ENCODE measurements around the gene GAREM1. TPM values are rescaled to one million over a fixed set of nuclear protein-coding genes. Genes with fewer than 3 reads are reported as not detected.
"Not testable (repeated sequence)": the region's sequence is repeated elsewhere in the genome, so short reads cannot be mapped to it uniquely, and the experiment has no call there.

Gene GAREM1
- total RNA-seq, 2 experiments from 2014 or later: 0.18 TPM; not detected in 1

- CTCF ChIA-PET: no interaction called here
These were observed 103.8 kb downstream of the GAREM1 start for GRCh38 chr18:32366586-32367538.

GRCh38 chr18:32362484-32362883, 108.2 kb downstream of the GAREM1 start:
- Mint-ChIP-seq H3K4me1 (peaks cover 3% of the 10 kb centered on the region), H3K27me3 (peaks cover 2% of the 10 kb centered on the region), H3K4me3 (no peak overlapping the region), H3K36me3 (ENCODE audit: low read depth) (no peaks in the 10 kb centered on the region), H3K27ac (no peak overlapping the region), H3K9me3 (no peaks in the 10 kb centered on the region)
- CTCF ChIA-PET: no interaction called here
- no peak for DNase-seq
- POLR2A ChIA-PET: no interaction called here

More at GRCh38 chr18:32366586-32367538, 103.8 kb downstream of the GAREM1 start:
- POLR2A ChIA-PET: no interaction called here
- DNase-seq: no peak
- Mint-ChIP-seq H3K4me3 (no peak overlapping the region), H3K36me3 (ENCODE audit: low read depth) (no peaks in the 10 kb centered on the region), H3K4me1 (peaks cover 3% of the 10 kb centered on the region), H3K27me3 (peaks cover 5% of the 10 kb centered on the region), H3K27ac (no peak overlapping the region), H3K9me3 (no peaks in the 10 kb centered on the region)

GRCh38 chr18:32360682-32361345, 109.9 kb downstream of the GAREM1 start:
- H3K4me3 Mint-ChIP-seq: no peak overlapping the region

GRCh38 chr18:32358529-32358928, 112.2 kb downstream of the GAREM1 start:
- Mint-ChIP-seq H3K36me3 (ENCODE audit: low read depth) (no peaks in the 10 kb centered on the region), H3K9me3 (no peaks in the 10 kb centered on the region), H3K27me3 (peaks cover 6% of the 10 kb centered on the region), H3K4me1 (peaks cover 3% of the 10 kb centered on the region), H3K4me3 (no peak overlapping the region), H3K27ac (no peak overlapping the region)
- CTCF ChIA-PET: interaction anchor here (0.7 kb wide), 1 partner anchor 190 kb away, joined by 3 read pairs; no protein-coding TSS in a partner anchor
- DNase-seq: no peak
- POLR2A ChIA-PET: no interaction called here

More at GRCh38 chr18:32360682-32361345, 109.9 kb downstream of the GAREM1 start:
- ChIA-PET CTCF (no interaction called here), POLR2A (no interaction called here)
- Mint-ChIP-seq H3K4me1 (peaks cover 3% of the 10 kb centered on the region), H3K36me3 (ENCODE audit: low read depth) (no peaks in the 10 kb centered on the region), H3K27me3 (peaks cover 2% of the 10 kb centered on the region), H3K27ac (no peak overlapping the region), H3K9me3 (no peaks in the 10 kb centered on the region)
- DNase-seq: no peak

- H3K4me3 Mint-ChIP-seq: no peak overlapping the region
- ChIA-PET CTCF (interaction anchor here (0.7 to 1.2 kb wide), 2 partner anchors 86 to 190 kb away, joined by 3 to 5 read pairs; no protein-coding TSS in a partner anchor), POLR2A (no interaction called here)
- no peaks in the 10 kb centered on the region for H3K9me3 Mint-ChIP-seq
- no peak overlapping the region for H3K27ac Mint-ChIP-seq
- H3K27me3 Mint-ChIP-seq: peaks cover 6% of the 10 kb centered on the region
- H3K4me1 Mint-ChIP-seq: peaks cover 3% of the 10 kb centered on the region
- H3K36me3 Mint-ChIP-seq (ENCODE audit: low read depth): no peaks in the 10 kb centered on the region
- DNase-seq: no peak
These were observed 112.6 kb downstream of the GAREM1 start for GRCh38 chr18:32358075-32358474.

- ChIA-PET POLR2A (no interaction called here), CTCF (no interaction called here)
- H3K4me1 Mint-ChIP-seq: no peaks in the 10 kb centered on the region
- no peaks in the 10 kb centered on the region for H3K9me3 Mint-ChIP-seq
- H3K4me3 Mint-ChIP-seq: no peak overlapping the region
- DNase-seq: no peak
- peaks cover 11% of the 10 kb centered on the region for H3K27me3 Mint-ChIP-seq
- no peaks in the 10 kb centered on the region for H3K36me3 Mint-ChIP-seq (ENCODE audit: low read depth)
- no peak overlapping the region for H3K27ac Mint-ChIP-seq
These were observed 114.8 kb downstream of the GAREM1 start for GRCh38 chr18:32355896-32356295.

GRCh38 chr18:32354518-32354917, 116.2 kb downstream of the GAREM1 start:
- Mint-ChIP-seq H3K36me3 (ENCODE audit: low read depth) (no peaks in the 10 kb centered on the region), H3K27me3 (peaks cover 11% of the 10 kb centered on the region), H3K27ac (no peak overlapping the region), H3K4me1 (no peaks in the 10 kb centered on the region), H3K9me3 (no peaks in the 10 kb centered on the region), H3K4me3 (no peak overlapping the region)
- ChIA-PET POLR2A (no interaction called here), CTCF (no interaction called here)
- DNase-seq: no peak

- Mint-ChIP-seq H3K36me3 (ENCODE audit: low read depth) (no peaks in the 10 kb centered on the region), H3K27ac (no peak overlapping the region), H3K4me1 (no peaks in the 10 kb centered on the region), H3K9me3 (no peaks in the 10 kb centered on the region), H3K4me3 (no peak overlapping the region), H3K27me3 (peaks cover 11% of the 10 kb centered on the region)
- POLR2A ChIA-PET: no interaction called here
- DNase-seq: no peak
- CTCF ChIA-PET: no interaction called here
These were observed 117.4 kb downstream of the GAREM1 start for GRCh38 chr18:32353257-32353656.

GRCh38 chr18:32351032-32351431, 119.7 kb downstream of the GAREM1 start:
- Mint-ChIP-seq H3K4me3 (no peak overlapping the region), H3K36me3 (ENCODE audit: low read depth) (no peaks in the 10 kb centered on the region), H3K27ac (no peak overlapping the region), H3K4me1 (no peaks in the 10 kb centered on the region), H3K9me3 (no peaks in the 10 kb centered on the region), H3K27me3 (peaks cover 11% of the 10 kb centered on the region)
- CTCF ChIA-PET: no interaction called here
- POLR2A ChIA-PET: no interaction called here
- no peak for DNase-seq

- Mint-ChIP-seq H3K9me3 (no peaks in the 10 kb centered on the region), H3K27ac (no peak overlapping the region), H3K4me3 (no peak overlapping the region), H3K36me3 (ENCODE audit: low read depth) (no peaks in the 10 kb centered on the region), H3K27me3 (peaks cover 11% of the 10 kb centered on the region), H3K4me1 (no peaks in the 10 kb centered on the region)
- ChIA-PET CTCF (interaction anchor here (1.3 kb wide), 1 partner anchor 121 kb away, joined by 3 read pairs; the partner anchor contains the start of gene GAREM1), POLR2A (no interaction called here)
- DNase-seq: no peak
These were observed 120.8 kb downstream of the GAREM1 start for GRCh38 chr18:32349728-32350395.

GRCh38 chr18:32346671-32347070, 124.0 kb downstream of the GAREM1 start:
- Mint-ChIP-seq H3K9me3 (no peaks in the 10 kb centered on the region), H3K27ac (no peak overlapping the region), H3K36me3 (ENCODE audit: low read depth) (no peaks in the 10 kb centered on the region), H3K4me3 (no peak overlapping the region), H3K4me1 (no peaks in the 10 kb centered on the region), H3K27me3 (no peaks in the 10 kb centered on the region)
- ChIA-PET CTCF (no interaction called here), POLR2A (no interaction called here)
- DNase-seq: no peak

GRCh38 chr18:32343634-32344033, 127.0 kb downstream of the GAREM1 start:
- Mint-ChIP-seq H3K27me3 (peaks cover 2% of the 10 kb centered on the region), H3K27ac (no peak overlapping the region), H3K9me3 (no peaks in the 10 kb centered on the region), H3K4me1 (no peaks in the 10 kb centered on the region), H3K4me3 (no peak overlapping the region), H3K36me3 (ENCODE audit: low read depth) (no peaks in the 10 kb centered on the region)
- CTCF ChIA-PET: no interaction called here
- POLR2A ChIA-PET: no interaction called here
- DNase-seq: no peak

GRCh38 chr18:32341112-32341511, 129.6 kb downstream of the GAREM1 start:
- POLR2A ChIA-PET; H3K4me1 Mint-ChIP-seq; H3K4me3 Mint-ChIP-seq; CTCF ChIA-PET; H3K27me3 Mint-ChIP-seq; DNase-seq; H3K27ac Mint-ChIP-seq; H3K9me3 Mint-ChIP-seq; H3K36me3 Mint-ChIP-seq (ENCODE audit: low read depth): not testable (repeated sequence)

All from activated CD4-positive, alpha-beta memory T cell treated with anti-CD3 and anti-CD28 coated beads, Interleukin-2, amount 10 ng/mL, durations not matched to agents 7 days and 5 days (primary cell).